ENCODE measurements around the gene KRTAP23-1.

DNA sequence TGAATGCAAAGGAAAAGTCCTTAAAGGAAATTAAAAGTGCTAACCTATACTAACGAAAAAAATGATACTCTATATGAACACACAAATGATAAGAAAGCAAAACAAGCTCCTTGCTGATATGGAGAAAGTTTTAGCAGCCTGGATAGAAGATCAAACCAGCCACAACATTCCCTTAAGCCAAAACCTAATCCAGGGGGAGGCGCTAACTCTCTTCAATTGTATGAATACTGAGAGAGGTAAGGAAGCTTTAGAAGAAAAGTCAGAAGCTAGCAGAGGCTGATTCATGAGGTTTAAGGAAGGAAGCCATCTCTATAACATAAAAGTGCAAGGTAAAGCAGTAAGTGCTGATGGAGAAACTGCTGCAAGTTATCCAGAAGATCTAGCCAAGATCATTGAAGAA lies 3.4 kb downstream of the KRTAP23-1 start:
- TF ChIP-seq, protein P1, sequence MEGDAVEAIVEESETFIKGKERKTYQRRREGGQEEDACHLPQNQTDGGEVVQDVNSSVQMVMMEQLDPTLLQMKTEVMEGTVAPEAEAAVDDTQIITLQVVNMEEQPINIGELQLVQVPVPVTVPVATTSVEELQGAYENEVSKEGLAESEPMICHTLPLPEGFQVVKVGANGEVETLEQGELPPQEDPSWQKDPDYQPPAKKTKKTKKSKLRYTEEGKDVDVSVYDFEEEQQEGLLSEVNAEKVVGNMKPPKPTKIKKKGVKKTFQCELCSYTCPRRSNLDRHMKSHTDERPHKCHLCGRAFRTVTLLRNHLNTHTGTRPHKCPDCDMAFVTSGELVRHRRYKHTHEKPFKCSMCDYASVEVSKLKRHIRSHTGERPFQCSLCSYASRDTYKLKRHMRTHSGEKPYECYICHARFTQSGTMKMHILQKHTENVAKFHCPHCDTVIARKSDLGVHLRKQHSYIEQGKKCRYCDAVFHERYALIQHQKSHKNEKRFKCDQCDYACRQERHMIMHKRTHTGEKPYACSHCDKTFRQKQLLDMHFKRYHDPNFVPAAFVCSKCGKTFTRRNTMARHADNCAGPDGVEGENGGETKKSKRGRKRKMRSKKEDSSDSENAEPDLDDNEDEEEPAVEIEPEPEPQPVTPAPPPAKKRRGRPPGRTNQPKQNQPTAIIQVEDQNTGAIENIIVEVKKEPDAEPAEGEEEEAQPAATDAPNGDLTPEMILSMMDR (IDR thresholded peaks at IDR 0.05 in 8 of 11, conservative IDR thresholded peaks at IDR 0.05 in 3 of 11) = no peak
- no peak for TF ChIP-seq POLR2A (IDR thresholded peaks at IDR 0.05)
